Left hindlimb (tissue), 1 donor: Measurements from ENCODE around the gene GLP1R.

ENCODE experiments used
- DNase-seq: peaks from one replicate; pipeline ENCODE4 v3.0.0-alpha.2; 2018

Gene GLP1R

GRCh38 chr6:39137245-39137644 is 88.7 kb downstream of the GLP1R start:
- peak; percentile 35 for DNase-seq
